Measurements from ENCODE around the gene NMNAT3. TPM values are rescaled to one million over a fixed set of nuclear protein-coding genes. Genes with fewer than 3 reads are reported as not detected.

The NMNAT3 gene
- total RNA-seq, 4 donors from 2014 or later, result 5.6 to 46.2 (median 14.2) TPM

- TF ChIP-seq CTCF (IDR thresholded peaks at IDR 0.05) (no peak), POLR2A (IDR thresholded peaks at IDR 0.05) (no peak)
- Histone ChIP-seq H3K9me3 (no peaks in the 10 kb centered on the region), H3K36me3 (no peaks in the 10 kb centered on the region), H3K4me3 (no peak overlapping the region), H3K27me3 (no peaks in the 10 kb centered on the region), H3K4me1 (peaks cover 0 to 8% (median 0%) of the 10 kb centered on the region in 4 donors), H3K27ac (no peak overlapping the region)
- no peak for DNase-seq
Observed at GRCh38 chr3:139557041-139557440, 120.7 kb downstream of the NMNAT3 start.

GRCh38 chr3:139555249-139555648 lies 122.5 kb downstream of the NMNAT3 start:
- Histone ChIP-seq H3K27ac (no peak overlapping the region), H3K9me3 (no peaks in the 10 kb centered on the region), H3K27me3 (no peaks in the 10 kb centered on the region), H3K4me1 (peaks cover 0 to 8% (median 0%) of the 10 kb centered on the region in 4 donors), H3K4me3 (no peak overlapping the region), H3K36me3 (no peaks in the 10 kb centered on the region)
- no peak for DNase-seq
- no peak for TF ChIP-seq POLR2A (IDR thresholded peaks at IDR 0.05)
- no peak for TF ChIP-seq CTCF (IDR thresholded peaks at IDR 0.05)

DNA sequence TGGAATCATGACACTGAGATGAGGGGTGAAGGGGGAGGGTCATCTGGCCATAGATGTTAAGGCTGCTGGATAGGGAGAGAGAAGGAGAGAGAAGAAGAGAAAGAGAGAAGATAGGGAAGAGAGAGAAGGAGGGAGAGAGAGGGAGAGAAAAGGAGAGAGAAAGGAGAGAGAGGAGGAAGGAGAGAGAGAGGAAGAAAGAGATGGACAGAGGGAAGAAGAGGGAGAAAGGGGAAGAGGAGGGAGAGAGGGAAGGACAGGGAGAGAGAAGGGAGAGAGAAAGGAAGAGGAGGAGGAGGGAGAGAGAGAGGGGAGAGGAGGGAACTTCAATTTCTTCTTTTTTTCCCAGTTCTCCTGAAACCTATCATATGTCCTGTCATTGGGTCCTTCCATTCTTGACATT lies 123.1 kb downstream of the NMNAT3 start:
- Histone ChIP-seq H3K9me3 (no peaks in the 10 kb centered on the region), H3K27me3 (no peaks in the 10 kb centered on the region), H3K27ac (no peak overlapping the region), H3K36me3 (no peaks in the 10 kb centered on the region), H3K4me3 (no peak overlapping the region), H3K4me1 (peaks cover 0 to 8% (median 0%) of the 10 kb centered on the region in 4 donors)
- DNase-seq, result no peak
- TF ChIP-seq POLR2A (IDR thresholded peaks at IDR 0.05) (no peak), CTCF (IDR thresholded peaks at IDR 0.05) (no peak)

GRCh38 chr3:139552632-139553365 lies 125.0 kb downstream of the NMNAT3 start:
- H3K36me3 ChIP-seq, result no peaks in the 10 kb centered on the region
- TF ChIP-seq POLR2A (IDR thresholded peaks at IDR 0.05) (no peak), CTCF (IDR thresholded peaks at IDR 0.05) (no peak)
- H3K27ac ChIP-seq, result peak overlapping the region in 1 of 4 donors; percentile 8
- H3K4me3 ChIP-seq, result no peak overlapping the region
- no peaks in the 10 kb centered on the region for H3K9me3 ChIP-seq
- H3K4me1 ChIP-seq, result peaks cover 0 to 8% (median 0%) of the 10 kb centered on the region in 4 donors
- H3K27me3 ChIP-seq, result no peaks in the 10 kb centered on the region
- no peak for DNase-seq

DNA sequence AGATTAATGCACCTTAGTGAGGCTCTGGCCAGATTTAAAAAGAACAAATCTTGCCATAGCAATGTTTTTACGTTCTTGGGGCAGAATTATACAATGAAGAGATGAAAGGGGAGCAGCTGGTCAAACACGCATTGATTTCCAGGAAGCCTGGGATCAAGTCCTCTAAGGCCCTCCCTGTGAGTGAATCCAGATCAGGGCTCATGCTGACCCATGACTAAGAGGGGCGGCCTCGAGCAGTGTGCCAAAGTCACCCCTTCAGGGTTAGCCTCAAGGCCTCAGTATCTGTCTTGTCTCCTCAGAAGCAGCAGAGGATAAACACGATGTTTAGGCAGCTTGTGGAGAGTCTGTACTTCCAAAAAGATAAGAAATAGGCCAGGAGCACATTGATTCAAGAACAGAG lies 129.0 kb downstream of the NMNAT3 start:
- H3K27me3 ChIP-seq, result no peaks in the 10 kb centered on the region
- DNase-seq, result no peak
- TF ChIP-seq CTCF (IDR thresholded peaks at IDR 0.05), result no peak
- no peak for TF ChIP-seq POLR2A (IDR thresholded peaks at IDR 0.05)
- no peak overlapping the region for H3K27ac ChIP-seq
- peaks cover 0 to 8% (median 0%) of the 10 kb centered on the region in 4 donors for H3K4me1 ChIP-seq
- no peak overlapping the region for H3K4me3 ChIP-seq
- no peaks in the 10 kb centered on the region for H3K36me3 ChIP-seq
- no peaks in the 10 kb centered on the region for H3K9me3 ChIP-seq

Measured in Peyer's patch (tissue), 4 donors.